ENCODE measurements around the gene RNF26. TPM values are rescaled to one million over a fixed set of nuclear protein-coding genes. Genes with fewer than 3 reads are reported as not detected.

The RNF26 gene
- total and polyA plus RNA-seq, 10 of the 15 experiments (the other 5 are each of a cell fraction or from before 2014, with no cell fraction given), result 2.8 to 54.5 (median 17.7) TPM

- no peak for DNase-seq (ENCODE audit: low read depth, low spot score)
- Histone ChIP-seq H3K27me3 (replicated peaks in 1 of 2; ENCODE audit: control insufficient read depth in 2 of 2, insufficient read depth in 2 of 2, low read length in 1 of 2) (peaks cover 0 to 2% of the 10 kb centered on the region in 2 experiments; a peak in 1 of 4 replicates), H3K4me1 (ENCODE audit: control insufficient read depth, insufficient read depth, low read length) (no peaks in the 10 kb centered on the region), H3K27ac (ENCODE audit: control insufficient read depth, insufficient read depth) (no peak overlapping the region), H3K9ac (ENCODE audit: control insufficient read depth, insufficient read depth, low read length) (no peak overlapping the region), H3K36me3 (ENCODE audit: control insufficient read depth in 2 of 2, insufficient read depth in 2 of 2, low read length in 1 of 2) (no peaks in the 10 kb centered on the region), H3K4me2 (ENCODE audit: control insufficient read depth, insufficient read depth) (no peak overlapping the region), H3K4me3 (no peak overlapping the region), H2AFZ (ENCODE audit: control insufficient read depth, low read depth, low read length) (no peak overlapping the region), H3K79me2 (ENCODE audit: control insufficient read depth, insufficient read depth, low read length) (no peaks in the 10 kb centered on the region), H4K20me1 (ENCODE audit: control insufficient read depth, insufficient read depth) (no peaks in the 10 kb centered on the region), H3K9me3 (replicated peaks; ENCODE audit: control insufficient read depth, insufficient read depth, low read length) (no peaks in the 10 kb centered on the region)
- ChIA-PET SMC1A (ENCODE audit: uncharacterized antibody, unreplicated experiment) (no interaction called here), CTCF (interaction anchor here (1.2 to 4.5 kb wide), 2 partner anchors 24 to 124 kb away, joined by 5 to 19 read pairs; no protein-coding TSS in a partner anchor), RAD21 (ENCODE audit: unreplicated experiment) (no interaction called here), POLR2A (no interaction called here)
- ATAC-seq, result peak; percentile 23; the same call in 2 of the 3 replicates
- no TSS peak for BruUV-seq (replicated peaks)
- WGBS (ENCODE audit: insufficient coverage, insufficient replicate concordance, low lambda C conversion rate, missing lambda C conversion rate), result 17% methylated on average over 6 of the region's 6 CpGs
- intact Hi-C loops (cut with micrococcal nuclease; ENCODE audit: unreplicated experiment) (no loop called here), in situ Hi-C loops (cut with MboI) (no loop called here)
- FAIRE-seq, result no peak
- no peak for TF ChIP-seq CHD2 (IDR thresholded peaks at IDR 0.05; ENCODE audit: borderline replicate concordance, low read depth, low read length)
- no peak for TF ChIP-seq ESRRA (IDR thresholded peaks at IDR 0.05; ENCODE audit: low read length)
- TF ChIP-seq NFIC (IDR thresholded peaks at IDR 0.05; ENCODE audit: low read depth, low read length), result no peak
- no peak for TF ChIP-seq ZBTB4 (CRISPR knock-in tag; IDR thresholded peaks at IDR 0.05)
- TF ChIP-seq CREB1 (IDR thresholded peaks at IDR 0.05; ENCODE audit: low read depth), result no peak
- TF ChIP-seq GATAD2B (conservative IDR thresholded peaks at IDR 0.05; ENCODE audit: low read depth), result no peak
- no peak for TF ChIP-seq TARDBP (IDR thresholded peaks at IDR 0.05; ENCODE audit: borderline replicate concordance)
- TF ChIP-seq CEBPB (IDR thresholded peaks at IDR 0.05; ENCODE audit: borderline replicate concordance in 1 of 2, low read depth in 2 of 2, low read length in 2 of 2), result no peak
- TF ChIP-seq CBFB (IDR thresholded peaks at IDR 0.05; ENCODE audit: low read depth), result no peak
- TF ChIP-seq ETV6 (conservative IDR thresholded peaks at IDR 0.05 in 1 of 2, IDR thresholded peaks at IDR 0.05 in 1 of 2; ENCODE audit: borderline replicate concordance in 1 of 2, low read depth in 1 of 2), result no peak
- TF ChIP-seq SP1 (IDR thresholded peaks at IDR 0.05; ENCODE audit: low read depth, low read length), result no peak
- TF ChIP-seq IKZF2 (IDR thresholded peaks at IDR 0.05), result no peak
- TF ChIP-seq ZBTB40 (IDR thresholded peaks at IDR 0.05; ENCODE audit: borderline replicate concordance), result no peak
- no peak for TF ChIP-seq SMAD5 (IDR thresholded peaks at IDR 0.05; ENCODE audit: low read depth)
- TF ChIP-seq ATF3 (IDR thresholded peaks at IDR 0.05; ENCODE audit: borderline replicate concordance, extremely low read depth, low read depth, low read length), result no peak
- no peak for TF ChIP-seq EZH2 (IDR thresholded peaks at IDR 0.05; ENCODE audit: borderline replicate concordance, control insufficient read depth, low read depth, low read length)
- TF ChIP-seq ATF7 (IDR thresholded peaks at IDR 0.05; ENCODE audit: low read depth), result no peak
- TF ChIP-seq NR2F1 (conservative IDR thresholded peaks at IDR 0.05), result no peak
These were observed 16.0 kb downstream of the RNF26 start for GRCh38 chr11:119350302-119350701.
